Right lung (tissue), 5 donors: ENCODE data around the gene MLLT10. TPM values are rescaled to one million over a fixed set of nuclear protein-coding genes. Genes with fewer than 3 reads are reported as not detected.

Source experiments
- DNase-seq, 2 donors: peaks; one replicate each; pipeline ENCODE4 v3.0.0-alpha.2; 2013
- polyA plus RNA-seq, 5 donors: library from polyadenylated mRNA; unstranded; fragments of 120-200 nt; gene quantifications; one replicate each; pipeline versions ENCODE4 v1.2.1 to v1.2.3, GENCODE V29; 2013; ENCODE audit warnings: inconsistent platforms in 1 of 5, low replicate concordance in 1 of 5; ENCODE audit not compliant: insufficient read length in 5 of 5, insufficient read depth in 1 of 5

MLLT10 gene
- polyA plus RNA-seq, 5 donors, result 38.4 to 55.6 (median 50.8) TPM

- DNase-seq, result peak in 1 of 2 donors; percentile 64
Observed at GRCh38 chr10:21516242-21517131, 17.5 kb upstream of the MLLT10 start.

GRCh38 chr10:21517134-21518031 lies 16.6 kb upstream of the MLLT10 start:
- peak in 1 of 2 donors; percentile 71 for DNase-seq

- DNase-seq, result peak; percentile 79 to 80
Observed at GRCh38 chr10:21518149-21518640, 15.8 kb upstream of the MLLT10 start.

GRCh38 chr10:21518641-21519396 lies 15.2 kb upstream of the MLLT10 start:
- peak in 1 of 2 donors; percentile 66 for DNase-seq

- DNase-seq, result no peak
Observed at GRCh38 chr10:21519397-21519933, 14.6 kb upstream of the MLLT10 start.

- peak; percentile 77 to 78 for DNase-seq
Observed at GRCh38 chr10:21519941-21520436, 14.0 kb upstream of the MLLT10 start.

GRCh38 chr10:21520509-21520908 lies 13.5 kb upstream of the MLLT10 start:
- no peak for DNase-seq

GRCh38 chr10:21520949-21521348 lies 13.1 kb upstream of the MLLT10 start:
- no peak for DNase-seq

- no peak for DNase-seq
Observed at GRCh38 chr10:21521751-21522533, 12.1 kb upstream of the MLLT10 start.

GRCh38 chr10:21522631-21523406 lies 11.2 kb upstream of the MLLT10 start:
- no peak for DNase-seq

- peak in 1 of 2 donors; percentile 67 for DNase-seq
Observed at GRCh38 chr10:21523557-21524008, 10.4 kb upstream of the MLLT10 start.

- DNase-seq, result no peak
Observed at GRCh38 chr10:21524131-21524525, 9.9 kb upstream of the MLLT10 start.

GRCh38 chr10:21524526-21525366 lies 9.3 kb upstream of the MLLT10 start:
- DNase-seq, result no peak

GRCh38 chr10:21525367-21526187 lies 8.5 kb upstream of the MLLT10 start, which contains the start of gene SKIDA1:
SKIDA1 (minus strand) TSS chr10:21525682; CDS start chr10:21517822, 7,860 bp downstream.
- peak; percentile 94 to 95 for DNase-seq

- DNase-seq, result peak; percentile 91 to 93
Observed at GRCh38 chr10:21526188-21526859, 7.7 kb upstream of the MLLT10 start.

- DNase-seq, result no peak
Observed at GRCh38 chr10:21526860-21527597, 7.0 kb upstream of the MLLT10 start.
